Colonic mucosa (tissue), 4 donors: ENCODE measurements around the gene CBARP. TPM values are rescaled to one million over a fixed set of nuclear protein-coding genes. Genes with fewer than 3 reads are reported as not detected.
A peak's percentile ranks its signal among the peaks of the same experiment; 100 is the strongest.

Experiments used
- DNase-seq: peaks from one replicate; pipeline ENCODE4 v3.0.0-alpha.2; 2020
- H3K27ac ChIP-seq: fragments of 200-600 bp; one replicate; pipeline ENCODE4 v1.8.0; 2021
- H3K27me3 ChIP-seq: fragments of 200-600 bp; one replicate; pipeline ENCODE4 v1.8.0; 2021
- H3K36me3 ChIP-seq: fragments of 200-600 bp; one replicate; pipeline ENCODE4 v1.8.0; 2021
- H3K4me1 ChIP-seq: fragments of 200-600 bp; one replicate; pipeline ENCODE4 v1.8.0; 2021; ENCODE audit warnings: mild to moderate bottlenecking
- H3K4me3 ChIP-seq: fragments of 200-600 bp; one replicate; pipeline ENCODE4 v1.8.0; 2021
- H3K9ac ChIP-seq, 2 donors: one replicate each; pipeline ENCODE4 v1.7.0; 2013; ENCODE audit warnings: control low read depth in 2 of 2, low read depth in 2 of 2, low read length in 2 of 2
- H3K9me3 ChIP-seq: fragments of 200-600 bp; one replicate; pipeline ENCODE4 v1.8.0; 2021
- intact Hi-C: fragments of 100-400 bp; cut with DNase I; formaldehyde crosslinking; loops from one replicate; pipeline ENCODE4 v1.14.1; 2022
- total RNA-seq, 2 donors: library from RNA; stranded (reverse); fragmentation: NEBNext Ultra II Directional in 1 of 2; extraction: Animal tissue kit (Norgen Biotek cat#: 25700) in 1 of 2; gene quantifications; one replicate each; pipeline ENCODE4 v1.2.1, GENCODE V29; 2021
- TF ChIP-seq, protein P1 (sequence below): fragments of 200-600 bp; IDR thresholded peaks from one replicate; pipeline ENCODE4 v1.8.0; 2022; ENCODE audit warnings: antibody characterized with exemption, mild to moderate bottlenecking
- donor health status: healthy.
- donor health status: DM: no; HTN: no; CAD: no.
- donor health status: DM: no; HTN: no; CAD: no.

CBARP gene
- total RNA-seq, 2 donors from 2014 or later: 0.22 to 0.48 TPM

DNA sequence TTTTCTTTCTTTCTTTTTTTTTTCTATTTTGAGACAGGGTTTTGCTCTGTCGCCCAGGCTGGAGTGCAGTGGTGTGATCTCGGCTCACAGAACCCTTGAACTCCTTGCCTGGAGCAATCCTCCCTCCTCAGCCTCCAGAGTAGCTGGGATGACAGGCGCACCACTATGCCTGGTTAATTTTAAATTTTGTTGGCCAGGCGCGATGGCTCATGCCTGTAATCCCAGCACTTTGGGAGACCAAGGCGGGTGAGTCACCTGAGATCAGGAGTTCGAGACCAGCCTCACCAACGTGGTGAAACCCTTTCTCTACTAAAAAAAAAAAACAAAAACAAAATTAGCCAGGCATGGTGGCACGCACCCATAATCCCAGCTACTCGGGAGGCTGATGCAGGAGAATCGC is 55.1 kb downstream of the CBARP start:
- H3K4me1 ChIP-seq: peaks cover 6% of the 10 kb centered on the region
- H3K9me3 ChIP-seq: no peaks in the 10 kb centered on the region
- no peaks in the 10 kb centered on the region for H3K36me3 ChIP-seq
- H3K27me3 ChIP-seq: no peaks in the 10 kb centered on the region
- intact Hi-C loops: no loop called here
- no peak for DNase-seq
- no peak overlapping the region for H3K4me3 ChIP-seq
- no peak overlapping the region for H3K9ac ChIP-seq
- TF ChIP-seq, protein P1, sequence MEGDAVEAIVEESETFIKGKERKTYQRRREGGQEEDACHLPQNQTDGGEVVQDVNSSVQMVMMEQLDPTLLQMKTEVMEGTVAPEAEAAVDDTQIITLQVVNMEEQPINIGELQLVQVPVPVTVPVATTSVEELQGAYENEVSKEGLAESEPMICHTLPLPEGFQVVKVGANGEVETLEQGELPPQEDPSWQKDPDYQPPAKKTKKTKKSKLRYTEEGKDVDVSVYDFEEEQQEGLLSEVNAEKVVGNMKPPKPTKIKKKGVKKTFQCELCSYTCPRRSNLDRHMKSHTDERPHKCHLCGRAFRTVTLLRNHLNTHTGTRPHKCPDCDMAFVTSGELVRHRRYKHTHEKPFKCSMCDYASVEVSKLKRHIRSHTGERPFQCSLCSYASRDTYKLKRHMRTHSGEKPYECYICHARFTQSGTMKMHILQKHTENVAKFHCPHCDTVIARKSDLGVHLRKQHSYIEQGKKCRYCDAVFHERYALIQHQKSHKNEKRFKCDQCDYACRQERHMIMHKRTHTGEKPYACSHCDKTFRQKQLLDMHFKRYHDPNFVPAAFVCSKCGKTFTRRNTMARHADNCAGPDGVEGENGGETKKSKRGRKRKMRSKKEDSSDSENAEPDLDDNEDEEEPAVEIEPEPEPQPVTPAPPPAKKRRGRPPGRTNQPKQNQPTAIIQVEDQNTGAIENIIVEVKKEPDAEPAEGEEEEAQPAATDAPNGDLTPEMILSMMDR: no peak
- no peak overlapping the region for H3K27ac ChIP-seq

DNA sequence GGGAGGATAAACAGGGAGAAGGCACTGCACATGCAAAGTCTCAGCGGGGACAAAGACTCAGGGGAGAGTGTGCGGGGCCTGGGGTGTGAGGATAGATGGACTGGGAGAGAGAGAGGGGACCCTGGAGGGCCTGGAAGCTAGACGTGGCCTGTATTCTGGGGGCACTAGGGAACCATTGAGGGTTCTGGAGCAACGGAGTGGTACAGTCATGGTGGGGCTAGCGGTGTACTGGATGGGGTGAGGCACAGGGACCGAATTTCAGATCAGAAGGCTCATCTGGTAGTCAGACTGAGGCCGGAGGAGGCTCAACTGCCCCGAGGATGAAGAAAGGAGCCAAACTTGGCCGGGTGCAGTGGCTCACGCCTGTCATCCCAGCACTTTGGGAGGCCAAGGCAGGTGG is 55.7 kb downstream of the CBARP start:
- H3K36me3 ChIP-seq: no peaks in the 10 kb centered on the region
- no peaks in the 10 kb centered on the region for H3K9me3 ChIP-seq
- H3K4me1 ChIP-seq: peaks cover 6% of the 10 kb centered on the region
- intact Hi-C loops: no loop called here
- no peak overlapping the region for H3K4me3 ChIP-seq
- no peak for DNase-seq
- no peaks in the 10 kb centered on the region for H3K27me3 ChIP-seq
- peak overlapping the region; percentile 64 for H3K27ac ChIP-seq
- H3K9ac ChIP-seq: peak overlapping the region in 1 of 2 donors; percentile 58
- TF ChIP-seq, protein P1: no peak

DNA sequence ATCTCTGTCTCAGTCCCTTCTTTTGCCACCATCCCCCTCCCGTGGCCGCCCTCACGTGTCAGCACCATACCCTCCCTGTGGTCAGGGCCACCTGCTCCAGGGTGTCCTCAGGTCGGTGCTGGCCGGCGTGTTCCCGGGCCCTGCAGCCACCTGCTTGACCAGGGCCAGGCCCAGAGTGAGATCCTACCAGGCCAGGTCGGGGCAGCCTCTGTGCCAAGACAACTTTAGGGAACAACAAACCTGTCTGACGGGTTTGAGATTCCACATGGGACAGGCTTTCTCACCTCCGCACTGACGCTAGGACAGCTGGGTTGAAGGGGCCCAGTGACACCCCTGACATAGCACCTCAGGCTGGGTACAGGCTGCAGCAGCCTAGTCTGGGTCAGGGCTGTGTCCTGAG is 56.2 kb downstream of the CBARP start:
- Histone ChIP-seq H3K9me3 (no peaks in the 10 kb centered on the region), H3K27me3 (no peaks in the 10 kb centered on the region), H3K36me3 (no peaks in the 10 kb centered on the region), H3K27ac (peak overlapping the region; percentile 64), H3K4me1 (peaks cover 6% of the 10 kb centered on the region), H3K9ac (peak overlapping the region in 1 of 2 donors; percentile 58), H3K4me3 (no peak overlapping the region)
- DNase-seq: peak; percentile 84
- TF ChIP-seq, protein P1: no peak
- intact Hi-C loops: no loop called here

Other genes starting within 250 kb of the CBARP start
- gene GRIN3B, start 237.6 kb downstream of the CBARP start, total RNA-seq: not detected
- 100 to 1,000 TPM; 170 to 235 TPM for gene TMEM259, start 216.9 kb downstream of the CBARP start, total RNA-seq
- not detected for gene RNU6-2, start 216.5 kb downstream of the CBARP start, total RNA-seq
- 100 to 1,000 TPM; 108 to 132 TPM for gene CNN2, start 211.4 kb downstream of the CBARP start, total RNA-seq
- 10 to 100 TPM; 23.9 to 31.6 TPM for gene ABCA7, start 197.9 kb downstream of the CBARP start, total RNA-seq
- gene ARHGAP45, start 170.8 kb downstream of the CBARP start, total RNA-seq: 10 to 100 TPM; 27.4 to 37.9 TPM
- gene POLR2E, start 142.6 kb downstream of the CBARP start, total RNA-seq: 100 to 1,000 TPM; 135 to 245 TPM
- 100 to 1,000 TPM; 187 to 189 TPM for gene GPX4, start 134.0 kb downstream of the CBARP start, total RNA-seq
- gene SBNO2, start 63.7 kb downstream of the CBARP start, total RNA-seq: 10 to 100 TPM; 65.5 to 77.1 TPM
- 100 to 1,000 TPM in 1 of 2 donors, 10 to 100 TPM in 1; 76.3 to 103 TPM for gene STK11, start 32.2 kb downstream of the CBARP start, total RNA-seq
- 100 to 1,000 TPM; 359 to 627 TPM for gene ATP5F1D, start 3.7 kb upstream of the CBARP start, total RNA-seq
- gene MIDN, start 10.6 kb upstream of the CBARP start, total RNA-seq: 100 to 1,000 TPM; 172 to 177 TPM
- 100 to 1,000 TPM; 163 to 179 TPM for gene CIRBP, start 31.3 kb upstream of the CBARP start, total RNA-seq
- 100 to 1,000 TPM in 1 of 2 donors, 10 to 100 TPM in 1; 41.8 to 114 TPM for gene FAM174C, start 37.5 kb upstream of the CBARP start, total RNA-seq
- gene EFNA2, start 47.9 kb upstream of the CBARP start, total RNA-seq: 10 to 100 TPM; 72.8 to 86.1 TPM
- 100 to 1,000 TPM; 192 to 244 TPM for gene NDUFS7, start 145.9 kb upstream of the CBARP start, total RNA-seq
- 1 to 10 TPM; 3.3 to 3.7 TPM for gene GAMT, start 163.5 kb upstream of the CBARP start, total RNA-seq
- gene DAZAP1, start 169.6 kb upstream of the CBARP start, total RNA-seq: 100 to 1,000 TPM in 1 of 2 donors, 10 to 100 TPM in 1; 92.9 to 210 TPM
- 1,000 to 10,000 TPM; 1,055 to 1,445 TPM for gene RPS15, start 200.4 kb upstream of the CBARP start, total RNA-seq
- under 1 TPM; 0.05 to 0.42 TPM for gene APC2, start 212.1 kb upstream of the CBARP start, total RNA-seq
- gene C19orf25, start 241.2 kb upstream of the CBARP start, total RNA-seq: 10 to 100 TPM; 27.3 to 46.9 TPM